ENCODE measurements around the gene FALEC. TPM values are rescaled to one million over a fixed set of nuclear protein-coding genes. Genes with fewer than 3 reads are reported as not detected.
A peak's percentile ranks its signal among the peaks of the same experiment; 100 is the strongest.

FALEC gene
- total RNA-seq, 6 experiments from 2014 or later, result 0.43 to 0.59 TPM; not detected in 4

DNA sequence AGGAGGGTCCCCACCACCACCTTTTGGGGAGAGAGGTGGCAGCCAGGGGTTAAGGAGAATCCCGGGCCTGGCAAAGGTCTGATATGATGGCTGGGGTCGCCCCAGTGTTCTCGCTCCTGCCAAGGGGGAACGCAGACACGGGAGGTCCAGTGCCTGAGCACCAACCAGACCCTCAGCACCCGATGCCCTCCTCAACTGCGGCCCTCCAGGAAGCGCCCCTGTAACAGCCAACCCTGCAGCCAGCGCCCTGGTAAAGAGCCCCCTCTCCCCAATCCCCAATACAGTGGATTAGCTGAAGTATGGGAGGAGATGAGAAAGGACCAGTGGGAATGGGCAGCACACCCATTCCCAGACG, 44.1 kb downstream of the FALEC start:
- TF ChIP-seq, protein P1, sequence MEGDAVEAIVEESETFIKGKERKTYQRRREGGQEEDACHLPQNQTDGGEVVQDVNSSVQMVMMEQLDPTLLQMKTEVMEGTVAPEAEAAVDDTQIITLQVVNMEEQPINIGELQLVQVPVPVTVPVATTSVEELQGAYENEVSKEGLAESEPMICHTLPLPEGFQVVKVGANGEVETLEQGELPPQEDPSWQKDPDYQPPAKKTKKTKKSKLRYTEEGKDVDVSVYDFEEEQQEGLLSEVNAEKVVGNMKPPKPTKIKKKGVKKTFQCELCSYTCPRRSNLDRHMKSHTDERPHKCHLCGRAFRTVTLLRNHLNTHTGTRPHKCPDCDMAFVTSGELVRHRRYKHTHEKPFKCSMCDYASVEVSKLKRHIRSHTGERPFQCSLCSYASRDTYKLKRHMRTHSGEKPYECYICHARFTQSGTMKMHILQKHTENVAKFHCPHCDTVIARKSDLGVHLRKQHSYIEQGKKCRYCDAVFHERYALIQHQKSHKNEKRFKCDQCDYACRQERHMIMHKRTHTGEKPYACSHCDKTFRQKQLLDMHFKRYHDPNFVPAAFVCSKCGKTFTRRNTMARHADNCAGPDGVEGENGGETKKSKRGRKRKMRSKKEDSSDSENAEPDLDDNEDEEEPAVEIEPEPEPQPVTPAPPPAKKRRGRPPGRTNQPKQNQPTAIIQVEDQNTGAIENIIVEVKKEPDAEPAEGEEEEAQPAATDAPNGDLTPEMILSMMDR (IDR thresholded peaks at IDR 0.05), result no peak
- H3K4me1 Mint-ChIP-seq (ENCODE audit: low read depth), result peaks cover 45% of the 10 kb centered on the region
- no peaks in the 10 kb centered on the region; the same call in none of the 2 replicates for H3K27me3 Mint-ChIP-seq (ENCODE audit: insufficient read depth)
- no peak overlapping the region for H3K27ac Mint-ChIP-seq
- no peak overlapping the region for H3K4me3 Mint-ChIP-seq
- no peaks in the 10 kb centered on the region for H3K9me3 Mint-ChIP-seq
- DNase-seq, result no peak
- H3K36me3 Mint-ChIP-seq (ENCODE audit: low read depth), result peaks cover 6% of the 10 kb centered on the region

DNA sequence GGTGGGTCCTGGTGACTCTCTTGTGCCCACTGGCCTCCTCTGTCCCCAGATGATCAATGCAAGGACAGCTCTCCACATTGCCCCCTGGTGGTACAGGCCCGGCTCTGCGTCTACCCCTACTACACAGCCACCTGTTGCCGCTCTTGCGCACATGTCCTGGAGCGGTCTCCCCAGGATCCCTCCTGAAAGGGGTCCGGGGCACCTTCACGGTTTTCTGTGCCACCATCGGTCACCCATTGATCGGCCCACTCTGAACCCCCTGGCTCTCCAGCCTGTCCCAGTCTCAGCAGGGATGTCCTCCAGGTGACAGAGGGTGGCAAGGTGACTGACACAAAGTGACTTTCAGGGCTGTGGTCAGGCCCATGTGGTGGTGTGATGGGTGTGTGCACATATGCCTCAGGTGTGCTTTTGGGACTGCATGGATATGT, 44.5 kb downstream of the FALEC start:
- DNase-seq, result no peak
- Mint-ChIP-seq H3K4me3 (peak overlapping the region; percentile 39; the same call in 1 of the 2 replicates), H3K27me3 (ENCODE audit: insufficient read depth) (no peaks in the 10 kb centered on the region; the same call in none of the 2 replicates), H3K9me3 (no peaks in the 10 kb centered on the region), H3K36me3 (ENCODE audit: low read depth) (peaks cover 6% of the 10 kb centered on the region), H3K27ac (peak overlapping the region; percentile 99; the same call in 1 of the 2 replicates), H3K4me1 (ENCODE audit: low read depth) (peaks cover 49% of the 10 kb centered on the region)
- TF ChIP-seq, protein P1 (IDR thresholded peaks at IDR 0.05), result peak; percentile 94

DNA sequence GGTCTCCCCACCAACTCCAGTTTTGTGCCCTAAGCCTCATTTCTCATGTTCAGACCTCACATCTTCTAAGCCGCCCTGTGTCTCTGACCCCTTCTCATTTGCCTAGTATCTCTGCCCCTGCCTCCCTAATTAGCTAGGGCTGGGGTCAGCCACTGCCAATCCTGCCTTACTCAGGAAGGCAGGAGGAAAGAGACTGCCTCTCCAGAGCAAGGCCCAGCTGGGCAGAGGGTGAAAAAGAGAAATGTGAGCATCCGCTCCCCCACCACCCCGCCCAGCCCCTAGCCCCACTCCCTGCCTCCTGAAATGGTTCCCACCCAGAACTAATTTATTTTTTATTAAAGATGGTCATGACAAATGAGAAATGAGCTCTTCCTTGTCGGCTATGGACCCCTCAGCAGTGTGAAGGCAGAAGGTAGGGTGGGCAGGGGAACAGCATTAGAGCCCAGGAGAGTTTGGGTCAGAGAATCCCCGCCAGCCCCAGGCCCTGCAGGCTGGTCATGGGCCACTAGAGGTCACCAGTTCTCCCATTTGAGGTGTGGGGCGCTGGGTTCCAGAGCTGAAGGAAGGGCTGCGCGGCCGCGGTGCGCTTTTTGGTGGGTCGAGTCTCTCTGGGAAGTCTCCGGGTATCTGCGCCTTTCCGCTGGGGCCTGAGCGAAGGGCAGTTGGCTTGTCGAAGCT, 45.2 kb downstream of the FALEC start:
- no peaks in the 10 kb centered on the region for H3K9me3 Mint-ChIP-seq
- peaks cover 1% of the 10 kb centered on the region for H3K27me3 Mint-ChIP-seq (ENCODE audit: insufficient read depth)
- H3K27ac Mint-ChIP-seq, result peak overlapping the region; percentile 99
- peak overlapping the region; percentile 90 for H3K4me3 Mint-ChIP-seq
- no peak for DNase-seq
- peaks cover under 1% of the 10 kb centered on the region for H3K36me3 Mint-ChIP-seq (ENCODE audit: low read depth)
- H3K4me1 Mint-ChIP-seq (ENCODE audit: low read depth), result peaks cover 50% of the 10 kb centered on the region
- TF ChIP-seq, protein P1 (IDR thresholded peaks at IDR 0.05), result peak; percentile 84

DNA sequence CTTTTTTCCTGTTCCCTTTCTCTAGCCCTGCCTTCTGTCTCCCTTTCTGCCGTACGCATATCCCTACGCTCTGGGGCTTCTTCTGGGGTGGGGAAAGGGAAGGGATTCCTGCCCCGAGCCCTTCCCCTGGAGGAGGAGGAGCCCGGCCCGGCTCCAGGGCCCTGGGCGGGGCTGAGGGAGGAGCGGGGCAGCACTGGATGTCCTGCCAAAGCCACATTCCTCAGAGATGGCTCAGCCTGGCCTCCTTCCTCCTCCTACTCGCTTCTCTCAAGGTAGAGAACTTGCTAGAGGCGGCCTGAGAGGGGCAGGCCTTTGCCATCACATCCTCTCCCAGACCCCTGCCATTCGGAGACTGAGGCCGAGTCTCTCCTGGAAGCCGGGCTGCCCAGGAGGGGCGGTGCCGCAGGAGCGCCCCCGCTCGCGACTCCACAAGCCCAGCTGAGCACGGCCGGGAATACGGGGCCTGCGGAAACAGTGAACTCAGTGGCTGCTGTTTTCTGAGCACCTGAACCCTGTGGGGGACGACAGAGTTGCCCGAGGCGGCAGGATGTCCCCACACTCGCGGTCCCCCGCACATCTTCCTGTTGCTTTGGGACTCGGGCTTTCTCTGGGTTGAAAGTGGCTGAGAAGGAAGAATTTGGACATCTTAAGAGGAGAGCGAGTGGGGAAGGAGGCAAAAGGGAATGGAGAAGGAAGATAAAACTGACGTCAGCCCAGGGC, 45.9 kb downstream of the FALEC start:
- TF ChIP-seq, protein P1 (IDR thresholded peaks at IDR 0.05), result peak; percentile 35
- DNase-seq, result peak; percentile 98
- Mint-ChIP-seq H3K27me3 (ENCODE audit: insufficient read depth) (peaks cover 8% of the 10 kb centered on the region), H3K4me3 (peak overlapping the region; percentile 90), H3K27ac (peak overlapping the region; percentile 99), H3K36me3 (ENCODE audit: low read depth) (no peaks in the 10 kb centered on the region), H3K4me1 (ENCODE audit: low read depth) (peaks cover 50% of the 10 kb centered on the region), H3K9me3 (no peaks in the 10 kb centered on the region)

DNA sequence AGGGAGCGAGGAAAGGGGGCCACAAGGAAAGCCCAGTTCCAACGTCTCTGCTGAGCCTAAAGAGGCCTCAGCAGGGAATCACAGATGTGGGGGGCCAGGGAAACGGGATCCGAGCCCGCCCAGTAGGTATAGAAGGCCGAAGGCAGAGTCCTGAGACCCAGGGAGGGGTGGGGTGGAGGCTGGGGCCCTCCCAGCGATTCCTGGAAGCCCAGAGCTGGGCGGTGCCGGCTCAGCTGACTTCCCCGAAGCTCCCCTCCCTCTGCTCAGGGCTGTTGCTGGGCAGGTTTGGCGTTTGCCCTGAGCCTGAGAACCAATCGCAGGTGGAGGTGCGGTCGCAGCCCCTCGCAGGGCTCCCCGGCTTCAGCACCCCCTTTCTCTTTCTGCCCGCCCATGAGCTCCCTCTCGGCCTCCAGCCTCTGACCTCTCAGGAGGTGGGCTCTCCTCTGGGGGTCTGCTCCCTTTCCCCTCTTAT, 46.5 kb downstream of the FALEC start:
- Mint-ChIP-seq H3K27me3 (ENCODE audit: insufficient read depth) (peaks cover 12% of the 10 kb centered on the region), H3K27ac (peak overlapping the region; percentile 99), H3K36me3 (ENCODE audit: low read depth) (no peaks in the 10 kb centered on the region), H3K4me3 (peak overlapping the region; percentile 90), H3K4me1 (ENCODE audit: low read depth) (peaks cover 53% of the 10 kb centered on the region), H3K9me3 (no peaks in the 10 kb centered on the region)
- DNase-seq, result peak; percentile 81
- TF ChIP-seq, protein P1 (IDR thresholded peaks at IDR 0.05), result no peak

All from HFFc6 (cell line).